ENCODE data around the gene RCOR1.
"Not testable (repeated sequence)": the region's sequence is repeated elsewhere in the genome, so short reads cannot be mapped to it uniquely, and the experiment has no call there.

The RCOR1 gene

DNA sequence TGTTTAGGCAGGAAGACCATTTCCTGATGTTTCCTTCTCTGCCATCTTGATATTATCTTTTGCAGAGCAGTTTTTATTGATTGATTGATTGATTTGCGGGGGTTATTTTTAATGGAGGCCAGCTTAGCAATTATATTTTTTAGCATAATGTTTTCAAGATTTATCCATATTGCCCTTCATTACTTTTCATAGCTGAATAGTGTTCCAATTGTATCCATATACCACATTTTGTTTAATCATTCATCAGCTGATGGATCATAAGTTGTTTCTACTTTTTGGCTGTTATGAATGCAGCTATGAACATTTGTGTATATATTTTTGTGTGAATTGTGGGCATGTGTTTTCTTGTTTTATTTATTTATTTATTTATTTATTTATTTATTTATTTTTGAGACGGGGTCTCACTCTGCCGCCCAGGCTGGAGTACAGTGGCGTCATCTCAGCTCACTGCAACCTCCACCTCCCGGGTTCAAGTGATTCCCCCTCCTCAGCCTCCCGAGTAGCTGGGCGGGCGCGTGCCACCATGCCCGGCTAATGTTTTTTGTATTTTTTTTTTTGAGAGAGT lies 20.9 kb upstream of the RCOR1 start:
- DNase-seq = no peak

- not testable (repeated sequence) for DNase-seq
Measured at GRCh38 chr14:102573161-102573560, 19.3 kb upstream of the RCOR1 start.

- DNase-seq = no peak
Measured at GRCh38 chr14:102573591-102574046, 18.8 kb upstream of the RCOR1 start.

- DNase-seq = no peak
Measured at GRCh38 chr14:102574281-102575159, 17.9 kb upstream of the RCOR1 start.

DNA sequence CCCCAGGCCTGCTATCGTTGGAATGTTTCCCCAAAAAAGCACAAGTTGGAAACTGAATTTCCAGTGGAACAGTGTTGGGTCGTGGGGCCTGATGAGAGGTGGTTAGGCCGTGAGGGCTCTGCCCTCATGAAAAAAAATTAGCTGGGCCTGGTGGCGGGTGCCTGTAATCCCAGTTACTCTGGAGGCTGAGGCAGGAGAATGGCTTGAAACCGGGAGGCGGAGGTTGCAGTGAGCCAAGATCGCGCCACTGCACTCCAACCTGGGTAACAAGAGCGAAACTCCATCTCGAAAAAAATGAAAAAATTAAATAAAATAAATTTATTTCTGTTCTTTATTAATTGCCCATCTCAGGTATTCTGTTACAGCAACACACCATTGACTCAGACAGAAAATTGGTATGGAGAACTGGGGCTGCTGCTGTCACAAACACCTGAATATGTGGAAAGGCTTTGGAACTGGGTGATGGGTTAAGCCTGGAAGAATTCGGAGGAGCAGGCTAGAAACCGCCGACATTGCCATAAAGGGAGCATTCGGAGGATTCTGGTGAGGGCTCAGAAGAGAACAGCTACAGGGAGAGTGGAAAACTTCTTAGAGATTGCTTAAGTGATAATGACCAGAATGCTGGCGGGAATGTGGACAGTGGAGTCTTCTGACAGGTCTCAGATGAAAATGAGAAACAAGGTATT lies 17.1 kb upstream of the RCOR1 start:
- DNase-seq = no peak

GRCh38 chr14:102575846-102576428 lies 16.5 kb upstream of the RCOR1 start:
- DNase-seq = not testable (repeated sequence)

- DNase-seq = no peak
Measured at GRCh38 chr14:102578821-102579220, 13.6 kb upstream of the RCOR1 start.

GRCh38 chr14:102579696-102580549 lies 12.5 kb upstream of the RCOR1 start:
- no peak for DNase-seq

- DNase-seq = no peak
Measured at GRCh38 chr14:102580550-102581110, 11.8 kb upstream of the RCOR1 start.

- no peak for DNase-seq
Measured at GRCh38 chr14:102581193-102581592, 11.3 kb upstream of the RCOR1 start.

- DNase-seq = no peak
Measured at GRCh38 chr14:102583726-102584125, 8.7 kb upstream of the RCOR1 start.

- no peak for DNase-seq
Measured at GRCh38 chr14:102584871-102585869, 7.3 kb upstream of the RCOR1 start.

DNA sequence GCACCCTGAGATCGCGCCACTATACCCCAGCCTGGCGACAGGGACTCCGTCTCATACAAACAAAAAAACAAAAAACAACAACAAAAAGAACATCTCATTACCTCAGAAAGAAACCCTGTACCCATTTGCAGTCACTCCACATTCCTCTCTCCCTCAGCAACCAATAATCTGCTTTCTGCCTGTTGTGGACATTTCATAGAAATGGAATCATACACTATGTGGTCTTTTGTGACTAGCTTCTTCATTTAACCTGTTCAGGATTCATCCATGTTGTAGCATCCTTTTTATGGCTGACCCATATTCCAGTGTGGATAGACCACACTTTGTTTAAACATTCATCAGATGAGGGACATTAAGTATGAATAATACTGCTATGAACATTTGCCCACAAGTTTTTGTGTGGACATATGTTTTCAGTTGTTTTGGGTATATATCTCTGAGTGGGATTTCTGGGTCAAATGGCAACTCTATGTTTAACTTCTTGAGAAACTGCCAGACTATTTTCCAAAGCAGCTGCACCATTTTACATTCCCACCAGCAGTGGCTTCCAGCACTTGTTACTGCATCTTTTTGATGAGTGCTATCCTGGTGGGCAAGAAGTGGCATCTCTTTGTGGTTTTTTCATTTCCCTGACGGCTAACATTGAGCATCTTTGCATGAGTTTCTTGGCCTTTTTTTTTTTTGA lies 5.9 kb upstream of the RCOR1 start:
- no peak for DNase-seq

GRCh38 chr14:102588821-102589220 lies 3.6 kb upstream of the RCOR1 start:
- no peak for DNase-seq

GRCh38 chr14:102589761-102590290 lies 2.6 kb upstream of the RCOR1 start:
- no peak for DNase-seq

GRCh38 chr14:102590667-102591099 lies 1.8 kb upstream of the RCOR1 start:
- no peak for DNase-seq

DNA sequence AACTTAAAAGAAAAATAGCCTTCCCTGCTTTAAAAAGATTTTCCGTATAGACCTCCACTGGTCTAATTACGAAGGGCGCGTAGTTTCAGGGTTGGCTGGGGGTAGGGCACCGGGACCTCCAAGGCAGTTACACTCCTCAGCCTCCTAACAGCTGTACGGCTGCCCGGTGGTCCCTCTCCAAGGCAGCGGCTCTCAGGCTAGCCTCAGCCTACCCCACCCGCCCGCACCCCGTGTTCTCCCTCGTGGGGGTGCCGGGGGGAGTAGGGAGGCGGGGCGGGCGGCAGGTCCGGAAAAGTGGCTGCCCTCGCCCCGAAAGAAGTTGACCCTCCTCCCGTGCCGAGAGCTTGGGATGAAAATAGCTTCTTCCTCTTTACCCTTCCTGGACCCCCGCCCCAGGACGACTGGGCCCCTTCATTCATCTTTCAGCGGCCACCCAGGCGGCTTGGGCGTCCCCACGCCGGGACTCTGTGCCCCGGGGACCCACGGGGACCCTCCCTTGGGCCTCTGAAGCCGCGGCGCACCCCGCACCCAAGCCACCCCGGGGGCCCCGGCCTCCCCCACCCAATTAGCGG lies 991 bp upstream of the RCOR1 start:
- DNase-seq = no peak

DNA sequence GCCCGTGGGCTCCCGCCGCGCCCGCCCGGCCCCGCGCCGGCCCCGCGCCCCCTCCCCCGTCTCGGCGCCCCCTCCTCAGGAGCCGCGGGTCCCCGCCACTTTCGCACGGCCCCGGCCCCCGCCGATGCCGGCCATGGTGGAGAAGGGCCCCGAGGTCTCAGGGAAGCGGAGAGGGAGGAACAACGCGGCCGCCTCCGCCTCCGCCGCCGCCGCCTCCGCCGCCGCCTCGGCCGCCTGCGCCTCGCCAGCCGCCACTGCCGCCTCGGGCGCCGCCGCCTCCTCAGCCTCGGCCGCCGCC lies 263 bp downstream of the RCOR1 start:
- no peak for DNase-seq

GRCh38 chr14:102593061-102593824 lies 794 bp downstream of the RCOR1 start:
- DNase-seq = no peak

Measured in NCI-H2081 treated with DMSO at 0.1 percent for 48 hours (cell line).